HEK293T (cell line): ENCODE measurements around the gene TMEM225B.
A peak's percentile ranks its signal among the peaks of the same experiment; 100 is the strongest.

Source experiments
- CTCF ChIA-PET: fragments of 350-600 bp; formaldehyde crosslinking; extraction: SDS; loops from one replicate; lab custom pipeline; 2021; ENCODE audit warnings: antibody characterized with exemption, inconsistent platforms; lab: Yijun Ruan, JAX
- POLR2A ChIA-PET: fragments of 350-600 bp; formaldehyde crosslinking; extraction: SDS; loops from one replicate; lab custom pipeline; 2020; ENCODE audit warnings: antibody characterized with exemption, inconsistent platforms; lab: Yijun Ruan, JAX
- DNase-seq: peaks from one replicate; pipeline ENCODE4 v3.0.0; 2012; ENCODE audit warnings: mixed read lengths; ENCODE audit errors: extremely low spot score
- ARNT ChIP-seq: fragments of 450-650 bp; IDR thresholded peaks from 2 replicates; pipeline ENCODE4 v1.6.1; 2017; ENCODE audit warnings: mild to moderate bottlenecking
- BHLHE40 ChIP-seq: fragments of 450-650 bp; IDR thresholded peaks from 2 replicates; pipeline ENCODE4 v1.6.1; 2016; ENCODE audit warnings: mild to moderate bottlenecking, moderate library complexity, borderline replicate concordance
- CTBP1 ChIP-seq: fragments of 450-650 bp; IDR thresholded peaks from 2 replicates; pipeline ENCODE4 v1.6.1; 2016; ENCODE audit warnings: borderline replicate concordance
- ELF4 ChIP-seq: fragments of 450-650 bp; IDR thresholded peaks from 2 replicates; pipeline ENCODE4 v1.6.1; 2017; ENCODE audit warnings: antibody characterized with exemption
- FOXA1 ChIP-seq: fragments of 450-650 bp; IDR thresholded peaks from 2 replicates; pipeline ENCODE4 v1.6.1; 2016; ENCODE audit warnings: mild to moderate bottlenecking
- FOXK2 ChIP-seq: fragments of 450-650 bp; IDR thresholded peaks from 2 replicates; pipeline ENCODE4 v1.6.1; 2016; ENCODE audit warnings: mild to moderate bottlenecking
- FOXM1 ChIP-seq: fragments of 450-650 bp; IDR thresholded peaks from 2 replicates; pipeline ENCODE4 v1.6.1; 2017; ENCODE audit warnings: mild to moderate bottlenecking, borderline replicate concordance
- HDGF ChIP-seq: fragments of 450-650 bp; IDR thresholded peaks from 2 replicates; pipeline ENCODE4 v1.6.1; 2017; ENCODE audit warnings: antibody characterized with exemption, borderline replicate concordance
- L3MBTL2 ChIP-seq: fragments of 450-650 bp; conservative IDR thresholded peaks from 2 replicates; pipeline ENCODE4 v1.6.1; 2016; ENCODE audit warnings: mild to moderate bottlenecking
- LEF1 ChIP-seq: fragments of 450-650 bp; IDR thresholded peaks from 2 replicates; pipeline ENCODE4 v1.6.1; 2017; ENCODE audit warnings: mild to moderate bottlenecking, borderline replicate concordance
- NFRKB ChIP-seq: fragments of 450-650 bp; IDR thresholded peaks from 2 replicates; pipeline ENCODE4 v1.6.1; 2016; ENCODE audit warnings: mild to moderate bottlenecking, moderate library complexity
- SP1 ChIP-seq: fragments of 450-650 bp; IDR thresholded peaks from 2 replicates; pipeline ENCODE4 v1.6.1; 2017
- SUZ12 ChIP-seq: fragments of 450-650 bp; IDR thresholded peaks from 2 replicates; pipeline ENCODE4 v1.6.1; 2016; ENCODE audit warnings: mild to moderate bottlenecking
- TARDBP ChIP-seq: fragments of 450-650 bp; IDR thresholded peaks from 2 replicates; pipeline ENCODE4 v1.6.1; 2016
- ZNF384 ChIP-seq: fragments of 450-650 bp; IDR thresholded peaks from 2 replicates; pipeline ENCODE4 v1.6.1; 2016
- TF ChIP-seq, protein P1 (sequence below): fragments of 450-650 bp; IDR thresholded peaks from 2 replicates; pipeline ENCODE4 v1.6.1; 2016

Gene TMEM225B

DNA sequence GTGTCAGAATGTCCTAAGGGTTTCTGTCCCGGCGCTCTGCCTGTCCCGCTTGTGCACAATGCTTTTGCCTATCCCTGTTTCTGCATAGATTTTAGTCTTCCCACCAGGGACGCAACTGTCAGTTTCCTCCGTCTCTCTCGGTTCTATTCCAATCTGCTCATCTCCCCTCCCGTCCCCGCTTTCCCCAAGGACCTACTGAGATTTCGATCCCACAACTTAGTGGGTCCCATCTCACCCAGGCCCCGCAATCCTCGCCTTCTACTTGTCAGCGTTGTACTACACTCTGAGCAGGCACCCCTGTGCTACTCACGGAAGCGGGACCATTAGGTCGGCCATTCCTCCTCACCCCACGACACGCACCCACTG, 40.1 kb upstream of the TMEM225B start:
- ChIA-PET POLR2A (interaction anchor here (0.6 to 3.7 kb wide), 18 partner anchors 9 to 302 kb away, joined by 3 to 31 read pairs (median 6); partner anchors contain the start of genes BUD31, PDAP1, ZKSCAN5 and ZNF394), CTCF (no interaction called here)
- TF ChIP-seq, protein P1, sequence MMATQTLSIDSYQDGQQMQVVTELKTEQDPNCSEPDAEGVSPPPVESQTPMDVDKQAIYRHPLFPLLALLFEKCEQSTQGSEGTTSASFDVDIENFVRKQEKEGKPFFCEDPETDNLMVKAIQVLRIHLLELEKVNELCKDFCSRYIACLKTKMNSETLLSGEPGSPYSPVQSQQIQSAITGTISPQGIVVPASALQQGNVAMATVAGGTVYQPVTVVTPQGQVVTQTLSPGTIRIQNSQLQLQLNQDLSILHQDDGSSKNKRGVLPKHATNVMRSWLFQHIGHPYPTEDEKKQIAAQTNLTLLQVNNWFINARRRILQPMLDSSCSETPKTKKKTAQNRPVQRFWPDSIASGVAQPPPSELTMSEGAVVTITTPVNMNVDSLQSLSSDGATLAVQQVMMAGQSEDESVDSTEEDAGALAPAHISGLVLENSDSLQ: no peak
- TF ChIP-seq LEF1 (no peak), FOXM1 (no peak), CTBP1 (no peak), HDGF (no peak), ELF4 (no peak), NFRKB (no peak), FOXK2 (no peak), ARNT (no peak), SP1 (no peak), ZNF384 (no peak), L3MBTL2 (no peak), SUZ12 (no peak), TARDBP (no peak), FOXA1 (no peak), BHLHE40 (no peak)
- no peak for DNase-seq

DNA sequence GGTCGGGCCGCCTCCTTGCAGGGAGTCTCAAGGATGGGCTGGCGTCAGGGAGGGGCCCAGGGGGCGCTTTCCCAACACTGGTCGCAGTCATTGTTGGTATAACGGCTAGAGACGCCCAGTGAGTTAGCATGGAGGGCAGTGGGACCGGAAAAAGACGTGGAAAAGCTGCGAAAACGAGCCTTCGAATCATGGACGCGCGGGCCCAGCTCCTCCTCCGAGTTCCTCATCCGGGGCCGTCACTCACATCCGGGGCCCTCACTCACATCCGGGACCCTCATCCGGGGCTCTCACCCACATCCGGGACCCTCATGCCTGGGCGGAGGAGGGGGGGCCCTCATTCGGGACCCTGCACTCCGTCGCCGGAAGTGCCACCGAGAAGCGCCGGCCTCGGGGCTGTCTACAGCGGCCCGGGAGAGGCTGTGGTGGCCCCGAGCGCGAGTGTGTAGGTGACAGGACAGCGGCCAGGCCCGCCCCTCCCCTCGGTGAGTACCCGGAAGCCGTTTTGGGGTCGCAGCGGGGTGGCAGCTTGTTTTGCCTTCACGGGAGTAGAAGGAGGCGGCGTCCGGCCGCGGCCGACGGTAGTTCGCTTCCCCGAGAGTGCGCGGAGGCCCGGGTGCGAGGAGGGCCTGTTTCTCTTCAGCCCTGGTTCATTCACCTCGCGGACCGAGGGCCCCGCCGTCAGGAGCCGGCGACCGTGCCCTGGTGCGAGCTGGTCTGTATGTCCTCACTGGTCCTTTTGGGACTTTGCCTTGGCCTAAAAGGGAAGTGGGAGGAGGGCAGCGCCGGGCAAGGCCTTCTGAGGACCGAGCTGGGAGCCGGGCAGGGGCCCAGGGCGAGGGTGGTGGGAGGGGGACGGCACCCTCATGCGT, 39.5 kb upstream of the TMEM225B start, which contains the start of gene ZNF655:
Gene ZNF655, plus strand, starts transcription at position 337 of the 869 bp plus-strand sequence. CDS start 1,918 bp downstream, outside the sequence.
- ChIA-PET CTCF (interaction anchor here (0.8 kb wide), 1 partner anchor 58 kb away, joined by 3 read pairs; no protein-coding TSS in a partner anchor), POLR2A (interaction anchor here (0.6 to 3.7 kb wide), 22 partner anchors 8 to 361 kb away, joined by 3 to 31 read pairs (median 4); partner anchors contain the start of genes BUD31, PDAP1, TRIM4 and ZKSCAN5)
- TF ChIP-seq CTBP1: no peak
- TF ChIP-seq ZNF384: no peak
- TF ChIP-seq SUZ12: no peak
- TF ChIP-seq HDGF: 0 out of 2 replicates have a peak, but pooled peaks have one; percentile 71
- TF ChIP-seq ARNT: no peak
- TF ChIP-seq FOXA1: no peak
- TF ChIP-seq FOXK2: no peak
- peak; percentile 70 for TF ChIP-seq L3MBTL2
- no peak for TF ChIP-seq FOXM1
- TF ChIP-seq TARDBP: no peak
- TF ChIP-seq NFRKB: peak; percentile 63; the same call in 1 of the 2 replicates
- TF ChIP-seq, protein P1: peak; percentile 96
- TF ChIP-seq ELF4: peak; percentile 85
- TF ChIP-seq LEF1: no peak
- TF ChIP-seq BHLHE40: no peak
- TF ChIP-seq SP1: no peak
- DNase-seq: peak; percentile 93

DNA sequence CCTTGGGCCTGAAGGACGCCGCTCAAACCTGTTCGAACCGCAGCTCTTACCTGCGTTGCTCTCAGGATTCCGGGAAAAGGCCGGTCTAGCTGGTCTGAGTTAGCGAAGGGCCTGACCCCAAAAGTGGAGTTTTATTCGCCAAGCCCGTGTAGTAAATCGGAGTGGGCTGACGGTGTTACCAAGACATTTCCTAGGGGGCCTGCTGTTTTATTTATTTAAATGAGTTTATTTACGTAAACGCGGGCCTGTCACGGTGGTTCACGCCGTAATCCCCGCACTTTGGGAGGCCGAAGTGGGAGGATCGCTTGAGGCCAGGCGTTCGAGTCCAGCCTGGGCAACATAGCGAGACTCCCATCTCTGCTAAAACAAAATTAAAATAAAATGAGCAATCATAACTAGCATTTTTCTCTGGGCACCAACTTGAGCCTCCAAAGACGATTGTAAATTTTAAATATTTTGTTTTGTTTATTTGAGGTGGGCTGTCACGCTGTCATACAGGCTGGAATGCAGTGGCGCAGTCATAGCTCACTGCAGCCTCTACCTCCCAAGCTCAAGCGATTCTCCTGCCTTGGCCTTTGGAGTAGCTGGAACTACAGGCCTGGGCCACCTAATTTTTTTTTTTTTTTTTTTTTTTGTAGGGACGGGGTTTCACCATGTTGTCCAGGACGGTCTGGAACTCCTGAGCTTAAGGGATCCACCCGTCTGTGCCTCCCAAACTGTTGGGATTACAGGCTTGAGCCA, 38.7 kb upstream of the TMEM225B start:
- no peak for DNase-seq
- ChIA-PET POLR2A (interaction anchor here (0.9 to 3.7 kb wide), 10 partner anchors 12 to 360 kb away, joined by 3 to 31 read pairs (median 6); partner anchors contain the start of genes BUD31, PDAP1, TRIM4 and ZNF394), CTCF (interaction anchor here (0.6 to 0.8 kb wide), 4 partner anchors 43 to 396 kb away, joined by 3 to 8 read pairs (median 4); no protein-coding TSS in a partner anchor)
- TF ChIP-seq ELF4 (no peak), FOXM1 (no peak), SUZ12 (no peak), BHLHE40 (no peak), TARDBP (no peak), L3MBTL2 (no peak), ZNF384 (no peak), NFRKB (no peak), SP1 (no peak), FOXA1 (no peak)
- TF ChIP-seq, protein P1: no peak

DNA sequence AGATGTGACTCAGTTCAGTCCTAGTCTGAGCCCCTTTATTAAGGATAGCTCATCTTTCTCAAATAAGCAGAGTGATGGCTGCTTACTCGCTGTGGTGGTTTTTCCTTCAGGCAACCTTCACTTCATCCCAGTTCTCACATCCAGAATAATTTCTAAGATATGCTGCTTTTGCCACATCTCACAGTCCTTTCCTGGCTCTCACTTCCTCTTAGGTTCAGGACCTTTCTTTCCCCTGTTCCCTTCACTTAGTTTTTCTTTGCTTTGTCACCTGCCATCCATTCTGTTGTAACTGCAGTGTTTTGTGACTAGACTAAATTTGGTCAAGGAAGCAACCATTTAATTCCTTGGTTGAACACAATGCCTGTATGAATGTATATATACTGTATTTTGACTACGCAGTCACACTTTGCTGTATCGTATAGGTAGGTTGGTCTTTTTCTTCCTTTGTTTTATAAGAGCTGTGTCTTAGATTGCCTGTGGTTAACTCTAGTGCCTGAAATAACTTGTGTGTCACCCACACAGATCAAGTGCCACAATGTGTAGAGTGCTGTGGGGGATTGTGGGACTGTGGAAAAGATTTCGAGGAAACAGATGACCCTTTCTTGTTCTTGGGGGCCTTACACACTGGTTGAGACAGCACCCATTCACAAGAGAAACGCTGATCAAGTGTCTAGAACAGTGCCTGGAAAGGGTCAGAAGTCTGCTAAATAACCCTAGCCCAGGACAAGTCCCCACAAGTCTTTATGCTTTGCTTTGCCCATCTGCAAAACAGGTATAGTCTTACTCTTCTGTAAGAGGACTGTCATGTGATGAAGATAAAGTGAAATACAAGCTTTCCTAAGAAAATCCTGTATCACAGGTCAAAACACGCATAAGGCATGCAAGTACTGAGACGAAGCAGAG, 37.0 kb upstream of the TMEM225B start:
- ChIA-PET CTCF (no interaction called here), POLR2A (no interaction called here)
- no peak for DNase-seq
- TF ChIP-seq ARNT (no peak), SP1 (no peak), TARDBP (no peak), BHLHE40 (no peak), FOXA1 (no peak), HDGF (no peak), ELF4 (no peak), NFRKB (no peak), FOXK2 (no peak)
